Neural cell (in vitro differentiated cells): ENCODE data around the gene GDI2. TPM values are rescaled to one million over a fixed set of nuclear protein-coding genes. Genes with fewer than 3 reads are reported as not detected.
A peak's percentile ranks its signal among the peaks of the same experiment; 100 is the strongest.
"Not testable (repeated sequence)": the region's sequence is repeated elsewhere in the genome, so short reads cannot be mapped to it uniquely, and the experiment has no call there.

ENCODE experiments used
- H2AFZ ChIP-seq: fragments of 200-600, 300-800 bp; sonication (generic), shearing (Covaris generic); 2 replicates; pipeline ENCODE4 v1.6.0; 2014; ENCODE audit warnings: low read depth, mild to moderate bottlenecking, antibody characterized with exemption, low read length, moderate library complexity
- H3F3A ChIP-seq: fragments of 200-600 bp; shearing (Covaris generic); 2 replicates; pipeline ENCODE4 v1.6.1; 2016; ENCODE audit warnings: mild to moderate bottlenecking, moderate library complexity, mixed read lengths, antibody characterized with exemption, low read length; ENCODE audit not compliant: insufficient read depth, poor library complexity, severe bottlenecking
- H3K27ac ChIP-seq: fragments of 200-600, 300-800 bp; sonication (generic), shearing (Covaris generic); 2 replicates; pipeline ENCODE4 v1.5.1; 2014; ENCODE audit warnings: mild to moderate bottlenecking, low read length, moderate library complexity
- H3K27me3 ChIP-seq: fragments of 300-800, 200-600 bp; sonication (generic), shearing (Covaris generic); 2 replicates; pipeline ENCODE4 v1.6.0; 2014; ENCODE audit warnings: mild to moderate bottlenecking, low read depth, low read length, moderate library complexity; ENCODE audit not compliant: insufficient read depth
- H3K36me3 ChIP-seq: fragments of 300-800, 200-600 bp; sonication (generic), shearing (Covaris generic); 2 replicates; pipeline ENCODE4 v1.5.1; 2014; ENCODE audit warnings: mild to moderate bottlenecking, antibody characterized with exemption, low read length, moderate library complexity; ENCODE audit not compliant: insufficient read depth
- H3K4me2 ChIP-seq: fragments of 300-800, 200-600 bp; sonication (generic), shearing (Covaris generic); 2 replicates; pipeline ENCODE4 v1.6.0; 2014; ENCODE audit warnings: mild to moderate bottlenecking, low read length
- H3K4me3 ChIP-seq: fragments of 300-800, 200-600 bp; sonication (generic), shearing (Covaris generic); 2 replicates; pipeline ENCODE4 v1.5.1; 2014; ENCODE audit warnings: mild to moderate bottlenecking, low read length, moderate library complexity
- H3K79me2 ChIP-seq: fragments of 200-600 bp; shearing (Covaris generic); replicated peaks from 2 replicates; pipeline ENCODE4 v1.6.0; 2014; ENCODE audit warnings: mild to moderate bottlenecking, low read length, moderate library complexity; ENCODE audit not compliant: insufficient read depth
- H3K9ac ChIP-seq: fragments of 300-800, 200-600 bp; sonication (generic), shearing (Covaris generic); 2 replicates; pipeline ENCODE4 v1.6.1; 2016; ENCODE audit warnings: mild to moderate bottlenecking, low read length, mixed read lengths
- H3K9me2 ChIP-seq: fragments of 200-600 bp; shearing (Covaris generic); 2 replicates; pipeline ENCODE4 v1.6.1; 2016; ENCODE audit warnings: mild to moderate bottlenecking, low read length, mixed read lengths; ENCODE audit not compliant: insufficient read depth
- H3K9me3 ChIP-seq: fragments of 200-600, 300-800 bp; sonication (generic), shearing (Covaris generic); 2 replicates; pipeline ENCODE4 v1.6.1; 2016; ENCODE audit warnings: mild to moderate bottlenecking, mixed run types, low read length, moderate library complexity, mixed read lengths
- H4K20me1 ChIP-seq: fragments of 200-600 bp; shearing (Covaris generic); 2 replicates; pipeline ENCODE4 v1.6.1; 2016; ENCODE audit warnings: mild to moderate bottlenecking, mixed run types; ENCODE audit not compliant: insufficient read depth
- EP300 ChIP-seq: fragments of 450-650 bp; conservative IDR thresholded peaks from 2 replicates; pipeline ENCODE4 v1.6.1; 2014; ENCODE audit warnings: antibody characterized with exemption, mild to moderate bottlenecking, moderate library complexity; ENCODE audit not compliant: poor library complexity, severe bottlenecking
- EZH2 ChIP-seq: fragments of 200-600, 300-800 bp; shearing (Covaris generic), sonication (generic); IDR thresholded peaks from 2 replicates; pipeline ENCODE4 v1.6.1; 2014; ENCODE audit warnings: antibody characterized with exemption, low read length, borderline replicate concordance, mild to moderate bottlenecking; ENCODE audit not compliant: insufficient read depth, poor library complexity, severe bottlenecking
- MXI1 ChIP-seq: fragments of 450-650 bp; conservative IDR thresholded peaks from 2 replicates; pipeline ENCODE4 v1.6.1; 2014; ENCODE audit warnings: antibody characterized with exemption, mild to moderate bottlenecking; ENCODE audit not compliant: poor library complexity, severe bottlenecking
- POLR2AphosphoS5 ChIP-seq: IDR thresholded peaks from 2 replicates; pipeline ENCODE4 v1.6.1; 2012
- RAD21 ChIP-seq: fragments of 450-650 bp; conservative IDR thresholded peaks from 2 replicates; pipeline ENCODE4 v1.6.1; 2014; ENCODE audit warnings: antibody characterized with exemption, mild to moderate bottlenecking, moderate library complexity
- SMC3 ChIP-seq: fragments of 450-650 bp; conservative IDR thresholded peaks from 2 replicates; pipeline ENCODE4 v1.6.1; 2014; ENCODE audit warnings: antibody characterized with exemption, mild to moderate bottlenecking, moderate library complexity; ENCODE audit not compliant: poor library complexity
- TAF1 ChIP-seq: IDR thresholded peaks from 2 replicates; pipeline ENCODE4 v1.6.1; 2012; ENCODE audit warnings: low read depth
- polyA plus RNA-seq: library from polyadenylated mRNA; depleted of rRNA; stranded (reverse); fragments of >200 nt; gene quantifications from 2 replicates; pipeline ENCODE4 v1.2.3, GENCODE V29; 2014
- TF ChIP-seq, protein P1 (sequence below): IDR thresholded peaks from 2 replicates; pipeline ENCODE4 v1.6.1; 2012; ENCODE audit warnings: borderline replicate concordance
- TF ChIP-seq, protein P2 (sequence below): fragments of 450-650 bp; IDR thresholded peaks from 2 replicates; pipeline ENCODE4 v1.5.1; 2014; ENCODE audit warnings: antibody characterized with exemption, mild to moderate bottlenecking, moderate library complexity; ENCODE audit not compliant: poor library complexity, severe bottlenecking

Gene GDI2
- polyA plus RNA-seq, 1 donor from 2014 or later: 352 TPM

DNA sequence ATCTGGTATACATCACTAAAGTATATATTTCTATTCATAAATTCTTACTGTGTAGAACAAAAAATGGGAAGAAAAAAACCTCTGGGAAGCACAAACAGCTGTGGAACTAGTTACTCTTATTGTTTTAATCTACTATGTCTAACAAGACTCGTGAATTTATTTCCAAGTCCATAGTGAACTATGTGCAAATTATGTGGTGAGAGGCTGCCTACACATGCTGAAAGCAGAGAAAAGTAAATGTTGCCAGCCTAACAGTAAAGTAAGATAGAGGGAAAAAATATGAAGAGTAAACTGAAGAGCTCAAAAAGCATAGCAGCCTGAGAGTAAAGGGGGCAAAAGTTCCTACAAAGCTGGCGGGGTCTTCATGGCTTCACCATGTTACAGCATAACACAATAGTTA lies 3.0 kb downstream of the GDI2 start:
- H3K27me3 ChIP-seq: no peaks in the 10 kb centered on the region
- H3K4me3 ChIP-seq: peak overlapping the region; percentile 97
- H3K9ac ChIP-seq: no peak overlapping the region
- H3K27ac ChIP-seq: no peak overlapping the region
- peaks cover 74% of the 10 kb centered on the region for H3K79me2 ChIP-seq
- H3K9me2 ChIP-seq: no peaks in the 10 kb centered on the region
- H2AFZ ChIP-seq: no peak overlapping the region
- no peaks in the 10 kb centered on the region for H3K9me3 ChIP-seq
- peaks cover 7% of the 10 kb centered on the region for H4K20me1 ChIP-seq
- H3K36me3 ChIP-seq: no peaks in the 10 kb centered on the region
- peaks cover 8% of the 10 kb centered on the region for H3F3A ChIP-seq
- no peak for TF ChIP-seq EP300
- TF ChIP-seq, protein P1, sequence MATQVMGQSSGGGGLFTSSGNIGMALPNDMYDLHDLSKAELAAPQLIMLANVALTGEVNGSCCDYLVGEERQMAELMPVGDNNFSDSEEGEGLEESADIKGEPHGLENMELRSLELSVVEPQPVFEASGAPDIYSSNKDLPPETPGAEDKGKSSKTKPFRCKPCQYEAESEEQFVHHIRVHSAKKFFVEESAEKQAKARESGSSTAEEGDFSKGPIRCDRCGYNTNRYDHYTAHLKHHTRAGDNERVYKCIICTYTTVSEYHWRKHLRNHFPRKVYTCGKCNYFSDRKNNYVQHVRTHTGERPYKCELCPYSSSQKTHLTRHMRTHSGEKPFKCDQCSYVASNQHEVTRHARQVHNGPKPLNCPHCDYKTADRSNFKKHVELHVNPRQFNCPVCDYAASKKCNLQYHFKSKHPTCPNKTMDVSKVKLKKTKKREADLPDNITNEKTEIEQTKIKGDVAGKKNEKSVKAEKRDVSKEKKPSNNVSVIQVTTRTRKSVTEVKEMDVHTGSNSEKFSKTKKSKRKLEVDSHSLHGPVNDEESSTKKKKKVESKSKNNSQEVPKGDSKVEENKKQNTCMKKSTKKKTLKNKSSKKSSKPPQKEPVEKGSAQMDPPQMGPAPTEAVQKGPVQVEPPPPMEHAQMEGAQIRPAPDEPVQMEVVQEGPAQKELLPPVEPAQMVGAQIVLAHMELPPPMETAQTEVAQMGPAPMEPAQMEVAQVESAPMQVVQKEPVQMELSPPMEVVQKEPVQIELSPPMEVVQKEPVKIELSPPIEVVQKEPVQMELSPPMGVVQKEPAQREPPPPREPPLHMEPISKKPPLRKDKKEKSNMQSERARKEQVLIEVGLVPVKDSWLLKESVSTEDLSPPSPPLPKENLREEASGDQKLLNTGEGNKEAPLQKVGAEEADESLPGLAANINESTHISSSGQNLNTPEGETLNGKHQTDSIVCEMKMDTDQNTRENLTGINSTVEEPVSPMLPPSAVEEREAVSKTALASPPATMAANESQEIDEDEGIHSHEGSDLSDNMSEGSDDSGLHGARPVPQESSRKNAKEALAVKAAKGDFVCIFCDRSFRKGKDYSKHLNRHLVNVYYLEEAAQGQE: no peak
- TF ChIP-seq POLR2AphosphoS5: no peak
- TF ChIP-seq TAF1: no peak
- TF ChIP-seq SMC3: no peak
- TF ChIP-seq MXI1: no peak
- TF ChIP-seq, protein P2, sequence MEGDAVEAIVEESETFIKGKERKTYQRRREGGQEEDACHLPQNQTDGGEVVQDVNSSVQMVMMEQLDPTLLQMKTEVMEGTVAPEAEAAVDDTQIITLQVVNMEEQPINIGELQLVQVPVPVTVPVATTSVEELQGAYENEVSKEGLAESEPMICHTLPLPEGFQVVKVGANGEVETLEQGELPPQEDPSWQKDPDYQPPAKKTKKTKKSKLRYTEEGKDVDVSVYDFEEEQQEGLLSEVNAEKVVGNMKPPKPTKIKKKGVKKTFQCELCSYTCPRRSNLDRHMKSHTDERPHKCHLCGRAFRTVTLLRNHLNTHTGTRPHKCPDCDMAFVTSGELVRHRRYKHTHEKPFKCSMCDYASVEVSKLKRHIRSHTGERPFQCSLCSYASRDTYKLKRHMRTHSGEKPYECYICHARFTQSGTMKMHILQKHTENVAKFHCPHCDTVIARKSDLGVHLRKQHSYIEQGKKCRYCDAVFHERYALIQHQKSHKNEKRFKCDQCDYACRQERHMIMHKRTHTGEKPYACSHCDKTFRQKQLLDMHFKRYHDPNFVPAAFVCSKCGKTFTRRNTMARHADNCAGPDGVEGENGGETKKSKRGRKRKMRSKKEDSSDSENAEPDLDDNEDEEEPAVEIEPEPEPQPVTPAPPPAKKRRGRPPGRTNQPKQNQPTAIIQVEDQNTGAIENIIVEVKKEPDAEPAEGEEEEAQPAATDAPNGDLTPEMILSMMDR: no peak
- no peak for TF ChIP-seq EZH2
- no peak for TF ChIP-seq RAD21
- peak overlapping the region; percentile 87 for H3K4me2 ChIP-seq

DNA sequence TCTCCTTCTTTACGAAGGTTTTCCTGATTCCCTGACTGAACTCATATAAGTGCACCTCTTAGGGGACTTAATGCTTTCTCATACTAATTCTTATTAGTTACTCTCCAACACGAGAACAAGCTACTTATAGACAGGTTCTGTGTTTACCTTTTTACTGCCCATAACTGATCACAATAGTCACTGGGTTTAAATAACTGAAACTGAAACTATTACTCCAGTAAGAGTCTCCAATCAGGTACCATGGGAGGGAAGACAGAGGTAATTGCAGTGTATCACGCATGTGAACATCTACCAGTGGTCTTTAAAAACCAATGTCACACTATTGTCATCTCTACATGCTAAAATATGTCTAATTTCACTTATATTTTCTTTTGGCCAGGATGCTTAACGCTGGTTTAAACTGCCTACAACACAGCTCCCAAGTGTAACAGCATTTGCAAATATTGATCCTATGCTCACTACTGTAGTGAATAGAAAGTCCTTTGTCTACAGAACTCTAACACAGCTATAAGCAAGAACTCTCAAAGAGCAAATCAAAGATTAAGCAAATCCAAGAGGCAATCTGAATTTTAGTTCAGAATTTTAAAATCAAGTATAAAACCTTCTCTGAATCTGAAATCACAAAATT lies 3.6 kb downstream of the GDI2 start:
- H3K9me3 ChIP-seq: no peaks in the 10 kb centered on the region
- no peak overlapping the region for H2AFZ ChIP-seq
- H4K20me1 ChIP-seq: peaks cover 7% of the 10 kb centered on the region
- H3K79me2 ChIP-seq: peaks cover 80% of the 10 kb centered on the region
- no peaks in the 10 kb centered on the region for H3K27me3 ChIP-seq
- no peaks in the 10 kb centered on the region for H3K9me2 ChIP-seq
- TF ChIP-seq SMC3 (no peak), RAD21 (no peak), TAF1 (no peak), EZH2 (no peak), EP300 (no peak), POLR2AphosphoS5 (no peak), MXI1 (no peak)
- TF ChIP-seq, protein P2: no peak
- TF ChIP-seq, protein P1: no peak
- peaks cover 8% of the 10 kb centered on the region for H3F3A ChIP-seq
- no peak overlapping the region for H3K27ac ChIP-seq
- no peaks in the 10 kb centered on the region for H3K36me3 ChIP-seq
- H3K4me3 ChIP-seq: peak overlapping the region; percentile 97
- peak overlapping the region; percentile 87 for H3K4me2 ChIP-seq
- no peak overlapping the region for H3K9ac ChIP-seq

DNA sequence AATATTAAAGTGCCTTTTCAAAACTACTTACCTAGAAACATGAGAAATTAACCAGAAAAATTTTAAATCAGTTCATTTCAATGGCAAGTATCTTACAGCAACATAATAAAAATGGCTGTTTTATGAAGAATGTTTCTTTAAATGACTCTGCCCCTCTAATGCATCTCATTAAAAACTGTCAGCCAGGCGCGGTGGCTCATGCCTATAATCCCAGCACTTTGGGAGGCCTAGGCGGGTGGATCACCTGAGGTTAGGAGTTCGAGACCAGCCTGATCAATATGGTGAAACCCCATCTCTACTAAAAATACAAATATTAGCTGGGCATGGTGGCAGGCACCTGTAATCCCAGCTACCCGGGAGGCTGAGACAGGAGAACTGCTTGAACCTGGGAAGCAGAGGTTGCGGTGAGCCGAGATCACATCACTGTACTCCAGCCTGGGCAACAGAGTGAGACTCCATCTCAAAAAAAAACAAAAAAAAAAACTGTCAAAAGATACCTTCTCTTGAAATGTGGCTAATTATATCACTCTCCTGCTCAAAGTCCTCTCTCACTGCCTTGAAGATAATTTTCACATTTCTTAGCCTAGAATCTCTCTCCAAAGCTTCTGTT lies 4.3 kb downstream of the GDI2 start:
- H3K36me3 ChIP-seq, H3F3A ChIP-seq, H3K27me3 ChIP-seq, H3K9me2 ChIP-seq, H2AFZ ChIP-seq, H3K27ac ChIP-seq, H3K9ac ChIP-seq, H4K20me1 ChIP-seq, H3K9me3 ChIP-seq: not testable (repeated sequence)
- H3K4me2 ChIP-seq: peak overlapping the region; percentile 87
- H3K79me2 ChIP-seq: peaks cover 88% of the 10 kb centered on the region
- H3K4me3 ChIP-seq: peak overlapping the region; percentile 97
